ENCODE results near the gene ZBBX.

The ZBBX gene

GRCh38 chr3:167225821-167226220 is 154.3 kb downstream of the ZBBX start:
- Histone ChIP-seq H3K4me3 (ENCODE audit: low read depth in 1 of 2, low read length in 2 of 2) (no peak overlapping the region), H3K27me3 (ENCODE audit: insufficient read depth, low read length, poor library complexity) (no peaks in the 10 kb centered on the region), H3K9me3 (ENCODE audit: insufficient read depth, low read length, severe bottlenecking) (no peaks in the 10 kb centered on the region), H3K9ac (ENCODE audit: low read depth, low read length) (no peak overlapping the region), H4K20me1 (ENCODE audit: insufficient read depth, low read length) (no peaks in the 10 kb centered on the region), H3K36me3 (ENCODE audit: insufficient read depth, low read length) (no peaks in the 10 kb centered on the region), H3K27ac (ENCODE audit: low read length) (no peak overlapping the region), H3K79me2 (ENCODE audit: insufficient read depth, low read length) (no peaks in the 10 kb centered on the region), H2AFZ (ENCODE audit: low read depth, low read length) (no peak overlapping the region), H3K4me1 (ENCODE audit: insufficient read depth, low read length) (no peaks in the 10 kb centered on the region), H3K4me2 (ENCODE audit: insufficient read depth, low read length) (no peak overlapping the region)
- DNase-seq (no peak), ATAC-seq (ENCODE audit: insufficient read depth, low read depth) (no peak)
- TF ChIP-seq CTCF (IDR thresholded peaks at IDR 0.05; ENCODE audit: borderline replicate concordance, extremely low read depth, low read length, poor library complexity, severe bottlenecking) = no peak
- TF ChIP-seq EZH2 (IDR thresholded peaks at IDR 0.05; ENCODE audit: borderline replicate concordance, low read depth, low read length, severe bottlenecking) = no peak

GRCh38 chr3:167209011-167209410 is 171.1 kb downstream of the ZBBX start:
- DNase-seq (no peak), ATAC-seq (ENCODE audit: insufficient read depth, low read depth) (no peak)
- Histone ChIP-seq H4K20me1 (ENCODE audit: insufficient read depth, low read length) (no peaks in the 10 kb centered on the region), H3K27ac (ENCODE audit: low read length) (no peak overlapping the region), H3K27me3 (ENCODE audit: insufficient read depth, low read length, poor library complexity) (no peaks in the 10 kb centered on the region), H3K9me3 (ENCODE audit: insufficient read depth, low read length, severe bottlenecking) (no peaks in the 10 kb centered on the region), H3K79me2 (ENCODE audit: insufficient read depth, low read length) (no peaks in the 10 kb centered on the region), H3K36me3 (ENCODE audit: insufficient read depth, low read length) (no peaks in the 10 kb centered on the region), H3K4me2 (ENCODE audit: insufficient read depth, low read length) (no peak overlapping the region), H3K4me3 (ENCODE audit: low read depth in 1 of 2, low read length in 2 of 2) (no peak overlapping the region), H3K4me1 (ENCODE audit: insufficient read depth, low read length) (no peaks in the 10 kb centered on the region), H2AFZ (ENCODE audit: low read depth, low read length) (no peak overlapping the region), H3K9ac (ENCODE audit: low read depth, low read length) (no peak overlapping the region)
- TF ChIP-seq EZH2 (IDR thresholded peaks at IDR 0.05; ENCODE audit: borderline replicate concordance, low read depth, low read length, severe bottlenecking) (no peak), CTCF (IDR thresholded peaks at IDR 0.05; ENCODE audit: borderline replicate concordance, extremely low read depth, low read length, poor library complexity, severe bottlenecking) (no peak)

GRCh38 chr3:167203062-167203461 is 177.0 kb downstream of the ZBBX start:
- H3K4me1 ChIP-seq (ENCODE audit: insufficient read depth, low read length) = no peaks in the 10 kb centered on the region
- no peak overlapping the region for H3K27ac ChIP-seq (ENCODE audit: low read length)
- H3K36me3 ChIP-seq (ENCODE audit: insufficient read depth, low read length) = no peaks in the 10 kb centered on the region
- H3K4me3 ChIP-seq (ENCODE audit: low read depth in 1 of 2, low read length in 2 of 2) = no peak overlapping the region
- TF ChIP-seq CTCF (IDR thresholded peaks at IDR 0.05; ENCODE audit: borderline replicate concordance, extremely low read depth, low read length, poor library complexity, severe bottlenecking) = no peak
- no peak for TF ChIP-seq EZH2 (IDR thresholded peaks at IDR 0.05; ENCODE audit: borderline replicate concordance, low read depth, low read length, severe bottlenecking)
- no peak overlapping the region for H3K9ac ChIP-seq (ENCODE audit: low read depth, low read length)
- no peaks in the 10 kb centered on the region for H3K27me3 ChIP-seq (ENCODE audit: insufficient read depth, low read length, poor library complexity)
- no peak overlapping the region for H2AFZ ChIP-seq (ENCODE audit: low read depth, low read length)
- ATAC-seq (ENCODE audit: insufficient read depth, low read depth) (no peak), DNase-seq (no peak)
- no peaks in the 10 kb centered on the region for H4K20me1 ChIP-seq (ENCODE audit: insufficient read depth, low read length)
- H3K9me3 ChIP-seq (ENCODE audit: insufficient read depth, low read length, severe bottlenecking) = no peaks in the 10 kb centered on the region
- no peak overlapping the region for H3K4me2 ChIP-seq (ENCODE audit: insufficient read depth, low read length)
- H3K79me2 ChIP-seq (ENCODE audit: insufficient read depth, low read length) = no peaks in the 10 kb centered on the region

Measured in DND-41 (cell line).